Measurements from ENCODE around the gene PAX7.
"Not testable (repeated sequence)": the region's sequence is repeated elsewhere in the genome, so short reads cannot be mapped to it uniquely, and the experiment has no call there.

Gene PAX7

GRCh38 chr1:18730321-18730720 is 99.7 kb downstream of the PAX7 start:
- DNase-seq (ENCODE audit: low read depth in 2 of 2): no peak

GRCh38 chr1:18731148-18731547 is 100.5 kb downstream of the PAX7 start:
- DNase-seq (ENCODE audit: low read depth in 2 of 2): no peak

GRCh38 chr1:18731591-18732235 is 101.1 kb downstream of the PAX7 start:
- DNase-seq (ENCODE audit: low read depth in 2 of 2): no peak

- no peak for DNase-seq (ENCODE audit: low read depth in 2 of 2)
Observed at GRCh38 chr1:18732686-18733085, 102.0 kb downstream of the PAX7 start.

- DNase-seq (ENCODE audit: low read depth in 2 of 2): no peak
Observed at GRCh38 chr1:18734001-18734400, 103.4 kb downstream of the PAX7 start.

- DNase-seq (ENCODE audit: low read depth in 2 of 2): no peak
Observed at GRCh38 chr1:18734461-18735223, 104.0 kb downstream of the PAX7 start.

- no peak for DNase-seq (ENCODE audit: low read depth in 2 of 2)
Observed at GRCh38 chr1:18735224-18735997, 104.8 kb downstream of the PAX7 start.

- DNase-seq (ENCODE audit: low read depth in 2 of 2): no peak
Observed at GRCh38 chr1:18736958-18737357, 106.3 kb downstream of the PAX7 start.

GRCh38 chr1:18738126-18738525 is 107.5 kb downstream of the PAX7 start:
- no peak for DNase-seq (ENCODE audit: low read depth in 2 of 2)

- no peak for DNase-seq (ENCODE audit: low read depth in 2 of 2)
Observed at GRCh38 chr1:18738617-18739016, 108.0 kb downstream of the PAX7 start.

- no peak for DNase-seq (ENCODE audit: low read depth in 2 of 2)
Observed at GRCh38 chr1:18739408-18739807, 108.8 kb downstream of the PAX7 start.

- no peak for DNase-seq (ENCODE audit: low read depth in 2 of 2)
Observed at GRCh38 chr1:18739897-18740296, 109.3 kb downstream of the PAX7 start.

- DNase-seq (ENCODE audit: low read depth in 2 of 2): no peak
Observed at GRCh38 chr1:18740617-18741016, 110.0 kb downstream of the PAX7 start.

- no peak for DNase-seq (ENCODE audit: low read depth in 2 of 2)
Observed at GRCh38 chr1:18743233-18743632, 112.6 kb downstream of the PAX7 start.

GRCh38 chr1:18744381-18744780 is 113.7 kb downstream of the PAX7 start:
- DNase-seq (ENCODE audit: low read depth in 2 of 2): not testable (repeated sequence)

GRCh38 chr1:18746981-18747380 is 116.3 kb downstream of the PAX7 start:
- no peak for DNase-seq (ENCODE audit: low read depth in 2 of 2)

GRCh38 chr1:18747671-18748070 is 117.0 kb downstream of the PAX7 start:
- no peak for DNase-seq (ENCODE audit: low read depth in 2 of 2)

GRCh38 chr1:18748435-18748834 is 117.8 kb downstream of the PAX7 start:
- no peak for DNase-seq (ENCODE audit: low read depth in 2 of 2)

- DNase-seq (ENCODE audit: low read depth in 2 of 2): no peak
Observed at GRCh38 chr1:18749569-18749968, 118.9 kb downstream of the PAX7 start.

- no peak for DNase-seq (ENCODE audit: low read depth in 2 of 2)
Observed at GRCh38 chr1:18750600-18750999, 120.0 kb downstream of the PAX7 start.

GRCh38 chr1:18751425-18751824 is 120.8 kb downstream of the PAX7 start:
- DNase-seq (ENCODE audit: low read depth in 2 of 2): no peak

GRCh38 chr1:18752409-18752808 is 121.8 kb downstream of the PAX7 start:
- no peak for DNase-seq (ENCODE audit: low read depth in 2 of 2)

- DNase-seq (ENCODE audit: low read depth in 2 of 2): no peak
Observed at GRCh38 chr1:18760156-18760555, 129.5 kb downstream of the PAX7 start.
